Measurements from ENCODE around the gene KCTD1.
"Not testable (repeated sequence)": the region's sequence is repeated elsewhere in the genome, so short reads cannot be mapped to it uniquely, and the experiment has no call there.

The KCTD1 gene

DNA sequence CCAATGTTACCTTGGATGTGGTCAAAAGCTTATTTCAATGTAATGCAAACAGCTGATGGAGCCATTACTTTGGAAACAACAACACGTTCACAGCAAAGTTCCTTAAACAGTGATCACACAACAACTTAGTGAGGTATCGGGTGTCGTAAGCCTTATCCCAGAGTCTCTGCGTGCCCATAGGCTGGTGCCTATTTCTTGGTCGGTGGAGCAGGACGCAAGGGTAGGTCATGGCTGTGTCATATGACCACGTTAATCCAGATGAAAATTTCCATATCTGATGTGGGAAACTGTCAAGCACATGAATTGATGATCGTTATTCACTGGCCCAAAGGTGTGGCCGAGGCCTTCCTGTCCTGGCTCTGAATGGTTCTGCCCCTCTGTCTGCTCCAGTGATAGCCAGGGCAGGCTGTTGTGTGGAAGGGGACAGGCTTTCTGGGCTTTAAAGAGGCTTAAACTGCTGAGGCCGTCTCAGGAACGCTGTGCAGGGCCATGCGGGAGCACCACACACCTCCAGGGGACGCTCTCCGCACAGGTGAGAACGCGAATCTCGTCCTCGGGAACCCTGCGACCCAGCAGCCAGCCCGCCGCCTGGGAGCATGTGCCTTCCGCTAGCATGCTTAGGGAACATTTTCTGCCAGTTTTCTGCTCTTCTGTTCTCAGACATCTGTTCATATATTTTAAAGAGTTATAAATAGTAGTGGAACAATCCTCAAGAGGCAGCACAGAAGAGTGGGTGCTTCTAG lies 90.6 kb downstream of the KCTD1 start:
- no peak for DNase-seq (ENCODE audit: low spot score)

DNA sequence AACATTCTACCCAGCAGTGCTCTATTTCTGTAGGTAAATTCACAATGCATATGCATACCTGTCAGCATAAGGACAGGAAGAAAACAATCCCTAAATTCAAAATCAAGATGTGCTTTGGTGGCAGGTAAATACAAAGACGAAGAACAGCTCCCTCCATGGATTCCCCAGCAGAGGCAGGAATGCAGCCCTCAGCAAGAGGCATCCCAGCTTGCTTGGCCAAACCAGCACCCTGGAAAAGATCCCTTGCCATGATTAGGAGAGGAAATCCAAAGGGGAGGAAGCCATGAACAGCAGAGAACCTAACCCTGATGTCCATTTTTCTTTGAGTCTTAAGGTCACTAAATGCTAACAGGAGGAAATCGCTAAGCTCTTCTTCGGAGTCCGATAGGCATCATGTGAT lies 91.2 kb downstream of the KCTD1 start:
- DNase-seq (ENCODE audit: low spot score), result no peak

DNA sequence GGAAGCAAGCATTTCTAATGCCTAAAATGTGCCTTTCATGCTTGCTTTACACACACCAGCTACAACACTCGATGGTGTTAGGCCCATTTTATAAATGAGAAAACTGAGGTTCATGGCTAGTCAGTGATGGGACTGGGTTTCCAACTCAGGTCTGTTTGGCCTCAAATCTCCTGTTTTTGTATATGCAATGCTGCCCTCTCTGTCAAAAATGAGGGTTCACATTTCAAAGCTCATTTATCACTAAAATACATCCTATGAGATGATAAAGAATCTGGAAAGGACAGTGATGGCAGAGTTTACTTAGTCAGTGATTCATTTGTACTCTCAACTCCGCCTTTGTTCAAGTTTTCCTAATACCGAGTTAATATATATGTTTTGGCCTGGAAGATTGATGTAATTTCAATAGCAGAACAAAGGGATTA lies 92.3 kb downstream of the KCTD1 start:
- no peak for DNase-seq (ENCODE audit: low spot score)

DNA sequence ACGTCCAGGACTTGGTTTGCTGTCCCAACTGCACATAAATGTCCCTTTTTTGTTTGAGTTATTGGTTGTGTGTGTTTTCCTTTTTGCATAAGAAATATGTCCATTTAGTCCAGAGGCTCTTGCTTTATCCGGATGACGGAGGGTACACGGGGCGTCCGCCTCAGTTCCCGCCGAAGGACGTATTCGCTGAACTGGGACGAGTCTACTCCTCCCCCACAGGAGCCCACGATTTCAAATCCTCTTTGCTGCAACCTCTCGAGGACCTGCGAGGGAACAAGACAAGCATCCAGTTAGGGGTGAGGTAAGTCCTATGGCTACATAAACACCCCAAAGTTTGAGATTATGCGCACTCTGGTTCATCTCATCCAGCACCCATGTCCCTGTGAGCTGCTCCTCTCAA lies 92.7 kb downstream of the KCTD1 start:
- DNase-seq (ENCODE audit: low spot score), result no peak

DNA sequence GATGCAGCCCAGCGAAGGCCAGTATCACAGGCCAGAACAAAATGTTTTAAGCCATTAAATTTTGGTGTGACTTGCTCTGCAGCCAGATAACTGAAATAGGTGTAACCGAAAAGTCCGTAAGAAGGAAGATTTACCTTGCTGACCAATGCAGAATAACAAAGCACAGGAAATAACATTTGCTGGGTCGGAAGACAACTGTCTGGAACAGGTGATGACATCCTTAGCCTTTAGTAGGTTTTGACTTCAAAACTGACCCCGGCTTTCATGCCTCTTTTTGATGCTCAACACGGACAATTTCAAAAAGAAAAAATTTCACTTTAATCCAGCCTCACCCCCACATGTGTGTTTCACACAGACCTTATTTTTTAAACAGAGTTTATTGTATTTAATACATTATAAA lies 93.7 kb downstream of the KCTD1 start:
- DNase-seq (ENCODE audit: low spot score), result no peak

DNA sequence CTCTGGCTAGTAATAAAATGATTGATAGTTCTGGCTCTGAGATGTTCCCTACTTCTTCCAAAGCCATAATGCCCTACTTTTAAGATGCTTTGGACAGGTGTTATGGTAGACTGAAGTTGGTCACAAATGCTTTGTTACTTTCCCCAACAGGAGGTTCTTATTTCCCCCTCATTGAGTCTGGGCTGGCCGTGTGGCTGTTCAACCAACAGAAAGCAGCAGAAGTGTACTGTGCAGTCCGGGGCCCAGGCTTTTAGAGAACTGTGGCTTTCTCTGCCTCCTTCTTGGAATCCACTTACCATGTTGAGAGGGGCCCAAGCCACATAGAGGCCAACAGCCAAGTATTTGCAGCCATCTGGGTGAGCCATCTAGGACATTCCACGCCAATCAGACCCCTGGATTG lies 94.2 kb downstream of the KCTD1 start:
- no peak for DNase-seq (ENCODE audit: low spot score)

DNA sequence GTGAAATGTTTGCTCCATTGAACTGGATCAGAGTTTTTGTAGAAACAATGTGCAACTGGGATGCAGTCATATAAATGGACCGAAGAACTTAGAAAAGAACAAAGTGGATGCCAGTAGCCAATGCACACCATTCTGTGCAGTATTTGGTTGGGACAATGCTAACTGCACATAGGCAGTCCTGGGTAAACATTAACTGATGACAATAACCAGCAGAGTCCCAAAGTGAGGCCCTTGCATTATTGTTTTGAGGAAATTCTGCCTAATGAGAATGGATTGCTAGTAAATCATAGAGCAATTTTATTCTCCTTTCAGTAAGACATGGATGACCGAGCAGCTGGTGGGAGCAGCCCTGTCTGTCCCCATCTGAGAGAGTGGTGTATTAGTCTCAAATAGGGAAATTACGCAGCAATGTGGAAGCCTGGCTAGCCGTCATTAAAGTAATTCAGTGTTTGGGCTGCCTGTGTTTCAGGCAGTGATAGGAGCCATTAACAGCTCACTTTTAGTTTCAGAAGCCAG lies 94.9 kb downstream of the KCTD1 start:
- DNase-seq (ENCODE audit: low spot score), result no peak

DNA sequence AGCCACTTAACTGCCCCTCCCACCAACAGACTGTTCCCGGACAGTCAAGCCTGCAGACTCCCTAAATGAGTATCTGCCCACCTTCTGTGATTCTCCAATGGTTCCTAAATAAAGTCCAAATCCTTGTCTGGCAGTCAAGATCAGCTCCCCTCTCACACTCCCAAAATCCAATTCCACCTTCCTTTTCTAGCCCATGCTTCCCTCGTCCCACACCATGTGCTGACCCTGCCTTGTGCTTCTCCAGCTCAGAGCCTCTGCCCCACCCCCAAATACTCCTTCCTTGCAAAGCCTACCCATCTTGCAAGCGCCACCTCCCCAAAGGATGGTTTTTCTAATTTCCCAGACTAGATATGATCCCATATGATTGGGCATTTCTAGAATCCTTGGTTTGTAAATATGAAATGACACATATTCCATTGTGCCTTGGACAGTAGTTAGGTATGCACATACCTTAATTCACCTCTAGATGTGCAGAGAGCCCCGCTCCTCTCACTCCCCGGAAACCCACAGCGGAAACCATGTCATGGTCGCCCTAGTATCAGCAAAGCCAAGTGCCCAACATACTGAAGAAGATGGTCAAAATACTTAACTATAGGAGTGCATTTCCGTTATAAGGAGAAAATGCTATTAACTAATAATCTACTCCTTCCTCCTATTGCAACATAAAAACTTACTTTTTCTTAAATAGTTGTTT lies 97.2 kb downstream of the KCTD1 start:
- DNase-seq (ENCODE audit: low spot score), result no peak

DNA sequence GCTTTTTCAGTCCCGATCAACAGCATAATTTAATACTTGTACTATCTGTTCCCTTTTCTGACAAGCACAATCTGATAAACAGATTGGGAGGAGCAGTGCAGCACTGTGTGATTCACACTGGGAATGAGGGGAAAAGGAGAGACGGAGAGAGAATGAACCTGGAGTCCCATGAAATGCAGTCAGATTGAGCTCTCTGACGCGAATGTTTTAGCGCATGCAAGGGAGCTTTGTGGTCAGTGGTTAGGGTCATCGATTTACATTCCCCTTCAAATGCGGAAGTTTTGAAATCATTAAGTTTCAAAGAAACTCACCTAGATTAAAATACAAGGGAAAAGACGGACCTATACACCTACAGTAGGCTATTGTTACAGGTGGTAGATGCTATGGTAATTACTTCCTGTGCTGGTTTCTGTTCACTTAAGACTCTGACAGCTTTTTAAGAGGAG lies 99.6 kb downstream of the KCTD1 start:
- DNase-seq (ENCODE audit: low spot score), result no peak

DNA sequence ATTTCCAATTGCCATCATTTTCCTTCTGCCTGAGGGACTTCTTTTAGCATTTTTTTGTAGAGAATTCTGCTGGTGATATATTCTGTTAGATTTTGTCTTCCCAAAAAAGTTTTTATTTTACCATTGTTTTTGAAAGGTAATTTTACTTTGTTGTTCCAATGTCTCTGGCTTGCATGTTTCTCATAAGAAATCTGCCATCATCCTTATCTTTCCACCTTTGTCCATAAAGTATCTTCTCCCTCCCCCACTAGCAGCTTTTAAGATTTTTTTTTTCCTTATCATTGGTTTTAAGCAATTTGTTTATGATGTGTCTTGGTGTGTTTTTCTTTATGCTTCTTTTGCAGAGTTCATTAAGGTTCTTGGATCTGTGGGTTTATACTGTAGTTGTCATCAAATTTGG lies 104.5 kb downstream of the KCTD1 start:
- no peak for DNase-seq (ENCODE audit: low spot score)

DNA sequence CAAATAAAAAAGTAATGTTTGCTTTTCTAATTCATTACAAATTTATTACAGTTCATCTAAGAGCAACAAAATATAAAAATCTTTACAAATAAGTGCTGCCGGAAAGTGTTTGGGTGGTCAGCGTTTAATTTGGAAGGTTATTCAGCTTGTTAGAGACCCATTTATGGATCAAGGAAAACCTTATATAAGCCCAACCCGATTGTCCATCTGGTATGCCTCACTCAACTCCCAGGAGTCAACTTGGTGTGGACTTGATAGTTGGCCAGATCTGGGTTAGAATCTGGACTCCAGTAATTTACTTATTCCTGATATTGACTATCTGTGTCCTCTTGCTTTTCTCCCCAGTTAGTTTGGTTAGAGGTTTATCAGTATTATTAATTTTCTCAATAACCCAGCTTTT lies 106.2 kb downstream of the KCTD1 start:
- no peak for DNase-seq (ENCODE audit: low spot score)

DNA sequence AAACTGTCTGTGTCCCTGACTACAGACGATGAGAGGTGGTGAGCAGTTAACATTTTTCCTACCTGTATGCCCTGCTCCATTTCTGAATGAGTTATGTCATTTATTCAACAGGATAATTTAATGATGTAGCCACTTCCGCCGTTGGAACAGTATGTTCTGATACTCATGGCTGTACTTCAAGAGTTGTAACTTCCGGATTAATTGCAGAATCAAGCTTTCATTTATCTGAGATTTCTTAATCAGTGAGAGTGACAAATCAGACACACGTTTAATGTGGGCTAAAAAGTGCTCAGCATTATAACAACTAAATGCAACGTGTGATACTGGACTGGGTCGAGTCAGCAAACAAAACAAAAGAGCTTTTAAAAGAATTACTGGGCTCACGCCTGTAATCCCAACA lies 107.7 kb downstream of the KCTD1 start:
- DNase-seq (ENCODE audit: low spot score), result no peak

DNA sequence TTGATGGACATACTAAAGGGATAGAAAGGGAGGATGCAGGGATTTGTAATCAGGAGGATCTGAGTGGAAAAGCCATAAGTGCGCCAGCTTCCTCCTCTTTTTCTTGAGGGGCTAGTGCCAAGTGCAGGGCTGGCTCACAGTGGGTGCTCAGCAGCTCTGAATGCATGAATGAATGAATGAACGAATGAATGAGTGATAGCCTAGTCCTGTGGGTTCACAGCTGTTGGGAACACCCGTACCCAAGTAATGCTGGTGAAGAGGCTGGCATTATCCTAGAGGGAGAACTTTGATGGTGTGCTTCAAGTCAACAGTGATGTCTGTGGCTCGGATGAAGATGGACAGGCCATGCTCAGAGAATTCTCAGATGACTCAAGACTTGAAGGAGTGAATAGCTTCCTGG lies 108.8 kb downstream of the KCTD1 start:
- no peak for DNase-seq (ENCODE audit: low spot score)

DNA sequence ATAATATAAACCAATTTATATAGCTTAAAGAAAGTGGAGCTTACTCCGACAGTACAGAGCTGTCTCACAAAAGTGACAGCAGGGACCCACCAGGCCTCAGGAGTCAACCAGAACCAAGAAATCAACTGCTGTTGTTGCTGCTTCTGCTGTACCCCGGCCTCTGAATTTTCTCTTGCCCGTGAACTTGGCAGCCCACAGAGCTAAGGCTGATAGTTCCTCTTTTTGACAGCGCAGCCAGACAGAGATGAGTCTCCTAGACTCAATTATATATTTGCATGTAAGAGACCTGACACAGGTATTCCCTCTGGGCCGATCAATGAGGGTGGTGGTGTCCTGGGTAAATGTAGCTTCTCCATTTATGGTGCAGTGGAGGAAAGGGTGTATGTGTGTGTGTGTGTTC lies 109.4 kb downstream of the KCTD1 start:
- no peak for DNase-seq (ENCODE audit: low spot score)

DNA sequence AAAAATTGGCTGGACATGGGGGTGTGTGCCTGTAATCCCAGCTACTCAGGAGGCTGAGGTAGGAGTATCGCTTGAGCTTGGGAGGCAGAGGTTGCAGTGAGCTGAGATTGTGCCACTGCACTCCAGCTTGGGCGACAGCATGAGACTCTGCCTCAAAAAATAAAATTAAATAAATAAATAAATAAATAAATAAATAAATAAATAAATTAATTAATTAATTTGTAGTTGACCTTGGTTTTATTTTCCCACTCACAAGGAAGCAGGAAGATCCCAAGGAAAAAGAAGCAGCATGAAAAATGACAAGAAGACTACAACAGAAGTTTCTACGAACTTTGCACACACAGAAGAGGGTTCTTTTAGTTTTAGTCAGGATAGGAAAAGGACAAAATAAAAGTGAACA lies 110.7 kb downstream of the KCTD1 start:
- DNase-seq (ENCODE audit: low spot score), result not testable (repeated sequence)

DNA sequence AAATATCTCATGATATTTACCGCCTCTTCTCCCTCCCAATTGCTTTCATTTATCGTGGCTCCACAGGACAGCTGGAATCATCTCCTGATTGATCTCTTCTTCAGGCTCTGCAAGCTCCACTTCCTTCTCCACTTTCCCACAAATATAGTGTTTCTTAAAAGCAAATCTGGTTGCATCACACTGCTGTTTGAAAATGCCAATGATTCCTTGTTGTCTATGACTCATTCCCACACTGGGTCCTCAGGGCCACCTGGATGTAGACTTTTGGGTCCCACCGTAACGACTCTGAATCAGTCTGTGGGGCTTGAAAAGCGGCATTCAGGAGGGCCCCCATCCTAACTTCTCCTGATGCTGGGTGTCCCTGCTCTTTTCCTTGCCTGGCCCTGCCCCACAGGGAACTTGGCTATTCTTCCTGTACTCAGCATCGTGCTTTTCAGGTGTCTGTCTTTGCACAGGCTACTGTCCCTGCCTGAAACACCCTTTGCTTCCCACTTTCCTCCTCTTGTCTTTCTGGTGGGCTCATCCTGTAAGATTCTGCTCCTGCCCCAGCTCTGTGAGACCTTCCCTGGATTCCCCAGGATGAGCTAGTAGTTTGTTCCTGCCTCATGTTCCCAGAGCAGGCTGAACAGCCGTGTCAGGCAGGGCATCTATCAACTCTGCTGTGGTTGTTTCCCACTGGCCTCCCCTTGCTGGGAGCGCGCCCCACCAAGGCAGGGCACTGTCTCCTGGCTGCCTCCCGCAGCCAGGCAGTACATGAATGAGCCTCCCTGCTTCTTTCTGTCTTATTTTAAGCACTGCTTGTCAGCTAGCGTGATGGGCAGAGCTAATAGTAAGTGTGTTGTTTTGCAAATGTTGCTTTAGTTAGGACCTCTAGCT lies 111.9 kb downstream of the KCTD1 start:
- DNase-seq (ENCODE audit: low spot score), result no peak

DNA sequence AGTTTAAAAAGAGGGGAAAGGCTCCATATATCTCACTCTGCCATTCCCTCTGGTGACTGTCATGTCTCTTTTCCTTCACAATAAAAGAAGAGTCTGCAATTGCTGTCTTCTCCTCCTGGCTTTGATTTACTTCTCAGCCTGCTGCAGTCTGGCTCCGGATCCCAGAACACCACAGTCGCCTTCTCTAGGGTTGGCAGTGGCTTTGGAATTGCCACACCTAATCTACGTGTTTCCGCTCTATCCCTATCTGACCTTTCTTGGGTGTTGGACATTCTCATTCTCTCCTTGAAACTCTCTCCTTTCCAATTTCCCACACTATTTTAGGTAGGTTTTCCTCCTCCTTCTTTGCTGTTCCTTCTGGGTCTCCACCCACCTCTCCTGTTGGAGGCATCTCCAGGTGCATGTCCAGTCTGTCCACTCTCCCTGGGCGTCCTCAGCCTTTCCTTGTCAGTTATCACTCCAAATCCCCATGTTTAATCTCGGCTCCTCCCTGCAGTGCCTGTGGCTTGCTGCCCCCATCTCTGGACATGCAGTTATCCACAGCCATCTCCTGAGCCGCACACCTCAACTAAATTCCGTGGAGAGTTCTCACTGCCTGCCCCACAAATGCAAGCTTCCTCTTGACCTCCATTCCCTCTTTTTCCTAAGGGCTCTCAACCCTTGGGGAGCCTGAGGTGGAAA lies 112.8 kb downstream of the KCTD1 start:
- DNase-seq (ENCODE audit: low spot score), result no peak

DNA sequence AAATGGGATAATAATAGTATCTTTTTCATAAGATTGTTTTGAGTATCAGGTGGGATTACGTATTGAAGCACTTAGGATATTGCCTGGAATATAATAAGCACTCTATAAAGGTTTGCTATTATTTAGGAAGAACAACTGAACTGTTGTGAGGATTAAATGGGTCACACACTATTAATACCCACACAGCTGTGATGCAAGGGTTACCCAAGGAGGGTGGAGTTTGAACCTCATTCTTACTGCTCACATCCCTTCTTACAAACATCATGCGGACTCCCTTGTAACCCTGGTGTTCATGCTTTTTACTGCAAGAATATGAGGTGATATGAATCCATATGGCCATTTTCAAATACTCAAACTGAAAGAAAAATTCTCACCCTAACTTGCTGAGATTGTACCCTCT lies 113.5 kb downstream of the KCTD1 start:
- no peak for DNase-seq (ENCODE audit: low spot score)

DNA sequence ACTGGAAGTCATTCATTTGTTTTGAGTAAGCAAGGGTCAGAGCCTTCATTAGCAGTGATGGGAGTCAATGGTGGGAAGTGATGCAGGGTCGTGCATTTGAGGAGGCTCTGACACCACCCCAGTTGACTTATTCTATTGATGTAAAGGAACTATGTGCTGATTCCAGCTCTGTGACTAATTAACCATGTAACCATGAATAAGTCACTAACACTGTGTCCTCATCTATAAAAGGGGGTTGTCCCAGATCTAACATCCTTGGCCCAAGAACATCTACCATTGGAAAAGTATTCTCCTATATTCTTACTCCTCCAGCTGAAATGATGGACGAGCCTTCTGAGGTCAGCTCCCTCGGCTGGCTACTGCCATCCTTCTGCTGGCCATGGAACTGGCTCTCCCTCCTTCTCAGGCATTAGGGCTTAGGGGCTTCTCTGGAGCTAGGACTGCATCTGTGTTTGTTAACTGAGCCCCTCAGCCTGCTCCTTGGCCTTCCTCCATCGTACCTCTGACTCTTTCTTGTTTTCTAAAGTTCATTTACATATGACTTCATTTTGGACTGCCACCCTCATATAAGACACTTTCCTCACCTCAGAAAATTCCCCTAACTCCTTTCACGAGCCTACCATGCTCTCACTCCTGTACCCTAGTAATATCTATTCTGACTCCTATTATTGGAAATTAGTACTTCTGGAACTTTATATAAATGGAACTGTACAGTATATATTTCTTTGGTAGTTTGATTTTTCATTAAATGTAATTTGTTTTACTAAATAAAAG lies 115.5 kb downstream of the KCTD1 start:
- DNase-seq (ENCODE audit: low spot score), result no peak

DNA sequence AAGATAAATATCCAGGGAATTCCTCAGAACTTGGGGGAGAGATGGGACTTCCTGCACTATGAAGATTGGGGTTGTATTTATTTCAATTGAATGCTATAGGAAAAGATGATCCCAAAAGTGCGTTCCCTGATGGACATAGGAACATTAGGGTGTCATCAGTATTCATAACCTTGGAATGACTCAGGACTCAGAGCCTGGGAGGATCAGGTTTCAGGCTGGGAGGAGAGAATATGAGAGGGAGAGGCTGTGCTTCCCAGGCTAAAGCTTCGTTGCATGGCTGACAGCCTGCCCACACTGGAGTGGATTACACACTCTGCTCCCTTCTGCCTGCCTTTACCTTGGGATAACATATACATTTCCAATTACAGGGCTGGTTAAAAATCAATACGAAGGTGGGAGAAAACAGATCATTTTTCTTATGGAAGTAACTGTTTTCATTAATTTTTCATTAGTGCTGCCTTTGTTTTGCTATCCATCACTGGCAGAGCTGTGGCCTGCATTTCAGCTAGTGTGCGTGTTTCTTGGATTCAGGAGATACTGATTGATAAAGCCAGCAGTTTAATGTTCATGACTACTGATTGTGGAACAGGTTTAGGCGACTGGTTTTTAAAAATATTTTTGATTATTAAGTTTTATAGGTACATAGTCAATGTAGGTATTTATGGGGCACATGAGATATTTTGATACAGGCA lies 118.7 kb downstream of the KCTD1 start:
- DNase-seq (ENCODE audit: low spot score), result no peak

DNA sequence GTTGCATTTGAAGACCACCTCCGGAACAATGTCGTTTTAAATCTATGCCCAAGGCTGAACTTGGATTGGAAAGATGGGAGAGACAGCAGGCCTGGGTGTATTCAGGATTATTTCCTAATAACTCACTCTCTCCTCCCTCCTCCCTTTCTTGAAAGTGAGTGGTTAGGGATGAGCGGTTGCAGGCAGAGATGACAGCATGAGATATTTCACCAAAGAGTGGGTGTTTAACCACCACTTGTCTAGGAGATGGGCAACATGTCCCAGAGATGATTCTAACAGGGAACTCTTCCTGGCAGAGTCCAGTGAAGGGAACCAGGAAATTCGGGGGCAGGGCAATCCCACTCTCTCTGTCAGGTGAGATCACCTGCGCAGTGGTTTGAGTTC lies 123.2 kb downstream of the KCTD1 start:
- no peak for DNase-seq (ENCODE audit: low spot score)
